ENCODE results near the gene MRPL14.
"Not testable (repeated sequence)": the region's sequence is repeated elsewhere in the genome, so short reads cannot be mapped to it uniquely, and the experiment has no call there.

The MRPL14 gene

GRCh38 chr6:44146685-44147084 is 19.4 kb upstream of the MRPL14 start:
- no peak for DNase-seq
- H3K36me3 ChIP-seq: no peaks in the 10 kb centered on the region; the same call in 1 of the 2 replicates
- H3K4me3 ChIP-seq (ENCODE audit: low read depth, low read length): no peak overlapping the region
- no peak for TF ChIP-seq CTCF (IDR thresholded peaks at IDR 0.05; ENCODE audit: low read depth, low read length)
- H3K27me3 ChIP-seq: no peaks in the 10 kb centered on the region
- H3K9me3 ChIP-seq: no peaks in the 10 kb centered on the region
- no peaks in the 10 kb centered on the region; the same call in 1 of the 2 replicates for H3K4me1 ChIP-seq

GRCh38 chr6:44145839-44146238 is 18.6 kb upstream of the MRPL14 start:
- Histone ChIP-seq H3K4me1 (no peaks in the 10 kb centered on the region), H3K4me3 (ENCODE audit: low read depth, low read length) (no peak overlapping the region), H3K27me3 (no peaks in the 10 kb centered on the region), H3K36me3 (no peaks in the 10 kb centered on the region; the same call in 1 of the 2 replicates), H3K9me3 (no peaks in the 10 kb centered on the region)
- TF ChIP-seq CTCF (IDR thresholded peaks at IDR 0.05; ENCODE audit: low read depth, low read length): no peak
- no peak for DNase-seq

GRCh38 chr6:44144536-44144935 is 17.3 kb upstream of the MRPL14 start:
- not testable (repeated sequence) for H3K4me3 ChIP-seq (ENCODE audit: low read depth, low read length); H3K36me3 ChIP-seq; H3K4me1 ChIP-seq; H3K27me3 ChIP-seq; H3K9me3 ChIP-seq; DNase-seq

- Histone ChIP-seq H3K9me3 (no peaks in the 10 kb centered on the region), H3K36me3 (no peaks in the 10 kb centered on the region; the same call in 1 of the 2 replicates), H3K27me3 (no peaks in the 10 kb centered on the region), H3K4me1 (no peaks in the 10 kb centered on the region), H3K4me3 (ENCODE audit: low read depth, low read length) (no peak overlapping the region)
- TF ChIP-seq CTCF (IDR thresholded peaks at IDR 0.05; ENCODE audit: low read depth, low read length): no peak
- no peak for DNase-seq
These were observed 16.5 kb upstream of the MRPL14 start for GRCh38 chr6:44143731-44144130.

GRCh38 chr6:44142835-44143234 is 15.6 kb upstream of the MRPL14 start:
- DNase-seq: no peak
- H3K4me1 ChIP-seq: no peaks in the 10 kb centered on the region
- no peaks in the 10 kb centered on the region; the same call in 1 of the 2 replicates for H3K36me3 ChIP-seq
- H3K27me3 ChIP-seq: no peaks in the 10 kb centered on the region
- H3K9me3 ChIP-seq: no peaks in the 10 kb centered on the region
- TF ChIP-seq CTCF (IDR thresholded peaks at IDR 0.05; ENCODE audit: low read depth, low read length): no peak
- no peak overlapping the region for H3K4me3 ChIP-seq (ENCODE audit: low read depth, low read length)

- Histone ChIP-seq H3K36me3 (no peaks in the 10 kb centered on the region), H3K27me3 (no peaks in the 10 kb centered on the region), H3K9me3 (no peaks in the 10 kb centered on the region), H3K4me1 (no peaks in the 10 kb centered on the region), H3K4me3 (ENCODE audit: low read depth, low read length) (no peak overlapping the region)
- TF ChIP-seq CTCF (IDR thresholded peaks at IDR 0.05; ENCODE audit: low read depth, low read length): no peak
- no peak for DNase-seq
These were observed 12.1 kb upstream of the MRPL14 start for GRCh38 chr6:44139351-44139743.

Measured in BE2C (cell line).